ENCODE measurements around the gene GTF2F2.

- no peak for TF ChIP-seq CTCF (IDR thresholded peaks at IDR 0.05)
- TF ChIP-seq EZH2 (IDR thresholded peaks at IDR 0.05; ENCODE audit: borderline replicate concordance, insufficient read depth, low read depth, low read length, poor library complexity, severe bottlenecking) = no peak
These were observed 137.5 kb downstream of the GTF2F2 start for GRCh38 chr13:45257638-45258333.
